Hindlimb muscle (tissue), 1 donor: ENCODE data around the gene TFAP2D. TPM values are rescaled to one million over a fixed set of nuclear protein-coding genes. Genes with fewer than 3 reads are reported as not detected.

Source experiments
- DNase-seq: peaks from one replicate; pipeline ENCODE4 v3.0.0-alpha.2; 2013
- polyA plus RNA-seq: library from polyadenylated mRNA; unstranded; fragments of 120-200 nt; gene quantifications from one replicate; pipeline ENCODE4 v1.2.1, GENCODE V29; 2013; ENCODE audit not compliant: insufficient read length

TFAP2D gene
- polyA plus RNA-seq, 1 donor = not detected

DNA sequence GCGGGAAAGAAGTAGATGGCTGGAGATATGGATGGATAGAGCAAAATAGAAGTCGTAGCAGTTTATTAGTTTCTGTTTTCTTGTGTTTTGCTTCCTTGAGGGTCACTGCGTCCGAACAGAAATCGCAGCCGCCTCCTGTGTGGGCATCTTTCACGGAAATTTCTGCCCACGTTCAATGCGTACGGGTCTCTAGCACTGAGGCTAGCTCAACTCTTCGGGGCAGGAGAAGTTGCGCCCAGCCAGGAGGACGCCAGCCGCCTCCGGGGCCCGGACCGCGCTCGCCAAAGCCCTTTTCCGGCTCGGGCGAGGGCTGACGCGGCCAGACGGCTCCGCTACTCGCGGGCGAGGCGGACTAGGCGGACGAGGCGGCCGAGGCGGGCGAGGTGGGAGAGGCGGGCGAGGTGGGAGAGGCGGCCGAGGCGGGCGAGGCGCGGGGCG, 106.2 kb downstream of the TFAP2D start:
- DNase-seq = no peak

DNA sequence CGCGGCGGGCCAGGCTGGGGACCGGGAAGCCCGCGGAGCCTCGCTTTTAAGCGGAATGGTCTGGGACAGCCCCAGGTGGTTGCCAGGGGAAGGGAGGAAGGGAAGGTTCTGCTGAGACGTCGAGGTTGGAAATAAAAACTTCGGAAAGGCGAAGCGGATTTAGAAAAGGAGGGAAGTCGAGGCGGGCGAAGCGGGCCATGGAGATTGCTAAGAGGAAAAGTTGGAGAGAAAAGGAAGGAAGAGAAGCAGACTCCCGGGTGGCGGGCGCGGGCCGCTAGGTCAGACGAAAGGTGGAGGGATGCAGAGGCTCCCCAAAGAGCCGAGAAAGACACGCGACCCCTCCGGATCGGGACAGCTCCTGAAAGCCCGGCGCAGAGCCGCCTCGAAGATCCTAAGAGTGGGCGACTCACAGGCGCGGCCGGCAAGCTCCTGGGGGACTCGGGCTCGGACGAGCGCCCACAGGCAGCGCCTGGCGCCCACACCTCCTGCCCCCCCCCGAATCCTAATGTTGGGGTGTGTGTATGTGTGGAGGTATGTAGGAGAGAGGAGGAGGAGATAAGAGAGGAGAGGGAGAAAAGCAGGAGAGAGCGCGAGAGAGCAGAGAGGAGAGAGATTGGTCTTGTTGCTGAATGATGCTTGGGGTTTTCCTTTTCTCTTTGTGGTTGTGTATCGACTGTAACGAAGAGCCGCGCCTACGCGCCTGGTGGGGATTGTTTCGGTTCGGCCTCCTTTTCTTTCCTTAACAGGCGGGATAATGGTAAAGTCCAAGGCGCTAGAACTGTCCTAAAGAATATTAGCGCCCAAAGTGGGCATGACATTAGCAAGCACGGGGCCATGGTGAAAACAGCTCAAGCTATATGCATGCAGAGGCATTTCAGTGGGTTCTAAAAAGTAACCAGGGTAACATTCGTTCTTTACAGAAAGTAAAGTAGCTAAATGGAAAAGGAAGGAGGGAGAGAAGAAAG, 106.9 kb downstream of the TFAP2D start:
- DNase-seq = no peak

DNA sequence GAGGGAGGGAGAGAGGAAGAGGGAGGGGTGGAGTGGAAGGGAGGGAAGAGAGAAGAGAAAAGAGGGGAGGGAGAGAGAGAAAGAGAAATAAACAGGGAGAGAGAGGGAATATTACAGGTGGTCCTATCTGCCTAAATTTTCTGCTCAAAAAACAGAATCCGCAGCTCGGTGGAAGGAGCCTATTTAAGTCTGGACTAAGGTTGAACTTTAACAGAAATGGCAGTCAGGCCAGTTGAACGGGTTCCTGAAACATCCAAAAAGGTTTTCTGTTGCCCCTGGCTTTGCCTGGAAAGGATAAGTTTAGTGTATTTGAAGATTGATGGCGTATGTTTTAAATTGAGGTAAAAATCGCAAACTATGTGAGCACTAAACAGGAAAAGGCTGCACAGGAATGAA, 107.5 kb downstream of the TFAP2D start:
- DNase-seq = no peak

DNA sequence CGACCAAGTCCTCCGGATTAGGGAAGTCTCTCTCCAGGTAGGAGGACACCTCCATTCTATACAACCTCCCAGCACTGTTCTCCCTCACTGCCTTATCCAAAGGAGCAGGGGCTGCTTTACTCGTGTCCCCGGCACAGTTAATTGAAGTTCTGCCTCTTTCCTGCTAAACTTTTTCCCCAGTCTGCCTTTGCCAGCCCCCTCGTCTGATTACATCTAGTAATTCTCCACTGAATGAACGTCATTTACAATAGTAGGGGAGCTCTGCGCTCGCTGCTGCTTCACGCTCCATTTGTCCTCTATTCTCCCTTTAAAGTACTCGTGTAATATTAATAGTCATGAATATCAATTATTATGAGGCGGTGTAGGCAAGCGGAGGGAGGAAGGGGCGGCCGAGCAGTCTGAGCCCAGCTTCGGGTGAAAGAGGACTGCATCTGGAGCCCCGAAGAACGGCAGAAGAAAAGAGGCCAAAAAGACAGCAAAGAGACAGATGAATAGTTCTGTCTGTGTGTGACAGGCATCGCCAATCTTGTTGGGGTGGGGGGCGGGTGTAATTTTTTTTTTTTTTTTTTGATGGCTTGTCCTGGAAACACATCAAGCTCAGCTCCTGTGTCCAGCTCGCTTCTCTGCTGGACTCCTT, 108.2 kb downstream of the TFAP2D start:
- no peak for DNase-seq

DNA sequence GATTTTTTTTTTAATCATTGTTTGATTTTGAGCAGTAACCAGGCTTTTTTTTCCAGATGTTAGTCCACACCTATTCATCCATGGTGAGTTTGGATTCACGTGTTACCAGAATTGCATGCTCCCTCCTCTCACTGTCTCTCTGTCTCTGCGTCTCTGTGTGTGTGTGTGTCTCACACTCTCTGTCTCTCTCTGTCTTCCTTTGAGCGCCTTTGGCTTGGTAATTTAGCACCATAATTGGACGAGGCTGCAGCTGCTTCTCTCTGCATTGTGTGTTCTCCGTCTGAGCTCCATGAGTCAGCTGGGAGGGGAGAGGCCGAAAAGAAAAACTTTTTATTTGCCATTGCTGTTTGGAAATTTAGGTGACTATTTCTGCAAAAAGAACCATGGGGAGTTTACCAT, 108.8 kb downstream of the TFAP2D start:
- DNase-seq = no peak

Other genes with a start within 250 kb of the TFAP2D start
- gene TFAP2B, start 105.3 kb downstream of the TFAP2D start, polyA plus RNA-seq = 0.15 TPM